Skeletal muscle satellite cell (primary cell): ENCODE results near the gene MTUS2.

Source experiments
- H3K27me3 ChIP-seq: 2 replicates; pipeline ENCODE4 v1.7.0; 2013; ENCODE audit warnings: low read length; ENCODE audit not compliant: control insufficient read depth, insufficient read depth
- H3K36me3 ChIP-seq: 2 replicates; pipeline ENCODE4 v1.7.0; 2013; ENCODE audit warnings: mild to moderate bottlenecking, control low read depth, low read length; ENCODE audit not compliant: insufficient read depth
- H3K4me1 ChIP-seq: 2 replicates; pipeline ENCODE4 v1.7.0; 2013; ENCODE audit warnings: low read length; ENCODE audit not compliant: control insufficient read depth, insufficient read depth
- H3K4me2 ChIP-seq: 2 replicates; pipeline ENCODE4 v1.7.0; 2013; ENCODE audit warnings: mild to moderate bottlenecking, low read length
- H3K4me3 ChIP-seq: 2 replicates; pipeline ENCODE4 v1.7.0; 2013; ENCODE audit warnings: low read length
- H3K9ac ChIP-seq: 2 replicates; pipeline ENCODE4 v1.7.0; 2013; ENCODE audit warnings: mild to moderate bottlenecking, low read depth, low read length, moderate library complexity
- H3K9me3 ChIP-seq: replicated peaks from 2 replicates; pipeline ENCODE4 v1.7.0; 2013; ENCODE audit warnings: mild to moderate bottlenecking, control low read depth, low read length

MTUS2 gene

GRCh38 chr13:29304148-29304547 is 484.0 kb downstream of the MTUS2 start:
- Histone ChIP-seq H3K4me1 (no peaks in the 10 kb centered on the region), H3K4me2 (no peak overlapping the region), H3K4me3 (no peak overlapping the region), H3K27me3 (no peaks in the 10 kb centered on the region), H3K9ac (no peak overlapping the region), H3K36me3 (no peaks in the 10 kb centered on the region), H3K9me3 (peaks cover 4% of the 10 kb centered on the region)

GRCh38 chr13:29310806-29311205 is 490.7 kb downstream of the MTUS2 start:
- no peaks in the 10 kb centered on the region for H3K4me1 ChIP-seq
- H3K4me2 ChIP-seq, result no peak overlapping the region
- no peaks in the 10 kb centered on the region for H3K9me3 ChIP-seq
- H3K9ac ChIP-seq, result no peak overlapping the region
- no peak overlapping the region for H3K4me3 ChIP-seq
- peaks cover 4% of the 10 kb centered on the region for H3K27me3 ChIP-seq
- no peaks in the 10 kb centered on the region for H3K36me3 ChIP-seq

GRCh38 chr13:29315847-29316246 is 495.7 kb downstream of the MTUS2 start:
- Histone ChIP-seq H3K4me2 (no peak overlapping the region), H3K27me3 (peaks cover 27% of the 10 kb centered on the region), H3K36me3 (no peaks in the 10 kb centered on the region), H3K4me3 (no peak overlapping the region), H3K9ac (no peak overlapping the region), H3K4me1 (no peaks in the 10 kb centered on the region), H3K9me3 (no peaks in the 10 kb centered on the region)

- Histone ChIP-seq H3K4me3 (no peak overlapping the region), H3K4me2 (no peak overlapping the region)
These were observed 497.7 kb downstream of the MTUS2 start for GRCh38 chr13:29317828-29318227.

GRCh38 chr13:29318741-29319140 is 498.6 kb downstream of the MTUS2 start:
- H3K27me3 ChIP-seq, result peaks cover 29% of the 10 kb centered on the region
- H3K4me2 ChIP-seq, result no peak overlapping the region
- H3K36me3 ChIP-seq, result no peaks in the 10 kb centered on the region
- no peak overlapping the region for H3K4me3 ChIP-seq
- H3K9me3 ChIP-seq, result no peaks in the 10 kb centered on the region
- no peak overlapping the region for H3K9ac ChIP-seq
- H3K4me1 ChIP-seq, result no peaks in the 10 kb centered on the region

More at GRCh38 chr13:29317828-29318227, 497.7 kb downstream of the MTUS2 start:
- Histone ChIP-seq H3K36me3 (no peaks in the 10 kb centered on the region), H3K4me1 (no peaks in the 10 kb centered on the region), H3K9me3 (no peaks in the 10 kb centered on the region), H3K9ac (no peak overlapping the region), H3K27me3 (peaks cover 29% of the 10 kb centered on the region)

GRCh38 chr13:29319451-29319850 is 499.3 kb downstream of the MTUS2 start:
- H3K4me1 ChIP-seq, result no peaks in the 10 kb centered on the region

GRCh38 chr13:29323954-29324353 is 503.8 kb downstream of the MTUS2 start:
- Histone ChIP-seq H3K4me1 (no peaks in the 10 kb centered on the region), H3K36me3 (no peaks in the 10 kb centered on the region), H3K4me3 (no peak overlapping the region), H3K9ac (no peak overlapping the region), H3K9me3 (no peaks in the 10 kb centered on the region), H3K4me2 (no peak overlapping the region), H3K27me3 (peaks cover 22% of the 10 kb centered on the region)

More at GRCh38 chr13:29319451-29319850, 499.3 kb downstream of the MTUS2 start:
- H3K9me3 ChIP-seq, result no peaks in the 10 kb centered on the region
- no peaks in the 10 kb centered on the region for H3K36me3 ChIP-seq
- H3K27me3 ChIP-seq, result peaks cover 31% of the 10 kb centered on the region
- H3K9ac ChIP-seq, result no peak overlapping the region
- no peak overlapping the region for H3K4me3 ChIP-seq
- H3K4me2 ChIP-seq, result no peak overlapping the region

- H3K4me3 ChIP-seq, result no peak overlapping the region
These were observed 504.5 kb downstream of the MTUS2 start for GRCh38 chr13:29324601-29325000.

GRCh38 chr13:29328501-29328900 is 508.4 kb downstream of the MTUS2 start:
- H3K9me3 ChIP-seq, result no peaks in the 10 kb centered on the region
- no peaks in the 10 kb centered on the region for H3K36me3 ChIP-seq
- H3K27me3 ChIP-seq, result peaks cover 8% of the 10 kb centered on the region
- H3K4me2 ChIP-seq, result no peak overlapping the region
- H3K4me3 ChIP-seq, result no peak overlapping the region
- no peak overlapping the region for H3K9ac ChIP-seq
- no peaks in the 10 kb centered on the region for H3K4me1 ChIP-seq

More at GRCh38 chr13:29324601-29325000, 504.5 kb downstream of the MTUS2 start:
- Histone ChIP-seq H3K9me3 (no peaks in the 10 kb centered on the region), H3K4me2 (no peak overlapping the region), H3K9ac (no peak overlapping the region), H3K27me3 (peaks cover 16% of the 10 kb centered on the region), H3K4me1 (no peaks in the 10 kb centered on the region), H3K36me3 (no peaks in the 10 kb centered on the region)

- no peak overlapping the region for H3K4me3 ChIP-seq
- no peaks in the 10 kb centered on the region for H3K9me3 ChIP-seq
These were observed 516.2 kb downstream of the MTUS2 start for GRCh38 chr13:29336356-29336755.

GRCh38 chr13:29339386-29340272 is 519.5 kb downstream of the MTUS2 start:
- H3K4me1 ChIP-seq, result no peaks in the 10 kb centered on the region
- H3K4me3 ChIP-seq, result no peak overlapping the region
- no peaks in the 10 kb centered on the region for H3K36me3 ChIP-seq
- no peaks in the 10 kb centered on the region for H3K9me3 ChIP-seq
- no peak overlapping the region for H3K4me2 ChIP-seq
- H3K9ac ChIP-seq, result no peak overlapping the region
- H3K27me3 ChIP-seq, result no peaks in the 10 kb centered on the region

More at GRCh38 chr13:29336356-29336755, 516.2 kb downstream of the MTUS2 start:
- Histone ChIP-seq H3K9ac (no peak overlapping the region), H3K27me3 (no peaks in the 10 kb centered on the region), H3K4me1 (no peaks in the 10 kb centered on the region), H3K4me2 (no peak overlapping the region), H3K36me3 (no peaks in the 10 kb centered on the region)
